WTC11 (cell line): ENCODE results near the gene TMEM207. TPM values are rescaled to one million over a fixed set of nuclear protein-coding genes. Genes with fewer than 3 reads are reported as not detected.

Source experiments
- ATAC-seq: fragments of 200-7000 bp; cut with Tn5 transposase; 2 replicates; pipeline ENCODE4 v1.10.0; 2021; ENCODE audit warnings: mild to moderate bottlenecking, moderate library complexity
- CTCF ChIA-PET: fragments of 300-600 bp; sonication (Branson Sonifier 250); formaldehyde crosslinking; loops from one replicate; lab custom pipeline; 2021; ENCODE audit warnings: antibody characterized with exemption; lab: Charles Lee
- POLR2A ChIA-PET: fragments of 350-600 bp; sonication (Branson Sonifier 250); formaldehyde crosslinking; loops from one replicate; lab custom pipeline; 2021; ENCODE audit warnings: antibody characterized with exemption; lab: Charles Lee
- DNase-seq: peaks from one replicate; pipeline ENCODE4 v3.0.0; 2021; ENCODE audit warnings: low spot score
- H3K27ac Mint-ChIP-seq: 2 replicates; pipeline ENCODE4 v1.8.0; 2021; ENCODE audit warnings: mixed read lengths
- H3K27me3 Mint-ChIP-seq: 2 replicates; pipeline ENCODE4 v1.8.0; 2021; ENCODE audit warnings: low read depth, mild to moderate bottlenecking, moderate library complexity, mixed read lengths
- H3K36me3 Mint-ChIP-seq: 2 replicates; pipeline ENCODE4 v1.8.0; 2021; ENCODE audit warnings: mixed read lengths
- H3K4me1 Mint-ChIP-seq: 2 replicates; pipeline ENCODE4 v1.8.0; 2022; ENCODE audit warnings: mixed read lengths
- H3K4me3 Mint-ChIP-seq: 2 replicates; pipeline ENCODE4 v1.8.0; 2021; ENCODE audit warnings: mild to moderate bottlenecking, moderate library complexity, mixed read lengths
- H3K9me3 Mint-ChIP-seq: 2 replicates; pipeline ENCODE4 v1.8.0; 2021; ENCODE audit warnings: mixed read lengths
- AFF4 ChIP-seq: sonication (generic); formaldehyde crosslinking; IDR thresholded peaks from 2 replicates; pipeline ENCODE4 v1.8.1; 2023; ENCODE audit warnings: mild to moderate bottlenecking, missing genetic modification reagents, borderline replicate concordance
- ATF1 ChIP-seq: sonication (generic); formaldehyde crosslinking; IDR thresholded peaks from 2 replicates; pipeline ENCODE4 v1.8.1; 2023; ENCODE audit warnings: mild to moderate bottlenecking, moderate library complexity, missing genetic modification reagents
- CBFB ChIP-seq: sonication (generic); formaldehyde crosslinking; IDR thresholded peaks from 2 replicates; pipeline ENCODE4 v1.8.1; 2022; ENCODE audit warnings: mild to moderate bottlenecking, low read depth, missing genetic modification reagents
- FOXP4 ChIP-seq: sonication (generic); formaldehyde crosslinking; IDR thresholded peaks from 2 replicates; pipeline ENCODE4 v1.8.0; 2022; ENCODE audit warnings: mild to moderate bottlenecking, missing genetic modification reagents
- PRDM15 ChIP-seq: sonication (generic); formaldehyde crosslinking; IDR thresholded peaks from 2 replicates; pipeline ENCODE4 v1.8.0; 2022; ENCODE audit warnings: missing genetic modification reagents
- SP1 ChIP-seq: sonication (generic); formaldehyde crosslinking; conservative IDR thresholded peaks from 2 replicates; pipeline ENCODE4 v1.8.1; 2022; ENCODE audit warnings: missing genetic modification reagents
- STAT6 ChIP-seq: sonication (generic); formaldehyde crosslinking; conservative IDR thresholded peaks from 2 replicates; pipeline ENCODE4 v1.8.1; 2023; ENCODE audit warnings: mild to moderate bottlenecking, low read depth, missing genetic modification reagents, moderate library complexity
- ZNF219 ChIP-seq: sonication (generic); formaldehyde crosslinking; IDR thresholded peaks from 2 replicates; pipeline ENCODE4 v1.8.0; 2023; ENCODE audit warnings: missing genetic modification reagents, mild to moderate bottlenecking, borderline replicate concordance
- ZNF281 ChIP-seq: sonication (generic); formaldehyde crosslinking; IDR thresholded peaks from 2 replicates; pipeline ENCODE4 v1.8.0; 2023; ENCODE audit warnings: mild to moderate bottlenecking, missing genetic modification reagents
- ZNF396 ChIP-seq: fragments of 250-450 bp; sonication (Bioruptor Pico); IDR thresholded peaks from 2 replicates; pipeline ENCODE4 v1.8.0; 2021; ENCODE audit warnings: mild to moderate bottlenecking, moderate library complexity, borderline replicate concordance
- ZSCAN18 ChIP-seq: fragments of 250-450 bp; sonication (Bioruptor Pico); IDR thresholded peaks from 2 replicates; pipeline ENCODE4 v2.1.2; 2022; ENCODE audit warnings: mild to moderate bottlenecking, moderate library complexity
- total RNA-seq: library from RNA; stranded (reverse); gene quantifications from 3 replicates; pipeline ENCODE4 v1.2.3, GENCODE V29; 2021
- TF ChIP-seq, protein P1 (sequence below): sonication (generic); formaldehyde crosslinking; conservative IDR thresholded peaks from 2 replicates; pipeline ENCODE4 v1.8.1; 2022; ENCODE audit warnings: mild to moderate bottlenecking, missing genetic modification reagents
- TF ChIP-seq, protein P2 (sequence below): sonication (generic); formaldehyde crosslinking; IDR thresholded peaks from 2 replicates; pipeline ENCODE4 v1.8.1; 2022; ENCODE audit warnings: low read depth, mild to moderate bottlenecking, moderate library complexity, missing genetic modification reagents, borderline replicate concordance
- TF ChIP-seq, protein P3 (sequence below): sonication (generic); formaldehyde crosslinking; IDR thresholded peaks from 2 replicates; pipeline ENCODE4 v1.8.1; 2023; ENCODE audit warnings: mild to moderate bottlenecking, missing genetic modification reagents, moderate library complexity

Gene TMEM207
- total RNA-seq, 1 experiment from 2014 or later: not detected

DNA sequence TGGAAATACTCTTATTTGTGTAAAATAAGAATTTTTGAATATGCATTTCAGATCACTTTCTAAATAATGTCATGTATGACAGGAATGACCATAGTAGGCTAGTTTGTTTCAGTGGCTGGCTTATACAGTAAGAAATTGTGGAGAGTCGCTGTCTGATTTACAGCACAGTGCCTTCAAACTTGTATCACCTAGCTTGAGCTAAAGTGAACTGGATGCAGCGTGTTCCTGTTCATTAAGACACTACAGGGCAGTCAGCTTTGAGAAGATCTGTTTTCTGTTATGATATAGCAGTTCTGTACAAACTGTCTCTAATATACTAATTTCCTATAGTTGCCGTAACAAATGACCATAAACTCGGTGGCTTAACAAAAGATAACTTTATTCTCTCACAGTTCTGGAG is 51.8 kb downstream of the TMEM207 start (continued):
- TF ChIP-seq, protein P1, sequence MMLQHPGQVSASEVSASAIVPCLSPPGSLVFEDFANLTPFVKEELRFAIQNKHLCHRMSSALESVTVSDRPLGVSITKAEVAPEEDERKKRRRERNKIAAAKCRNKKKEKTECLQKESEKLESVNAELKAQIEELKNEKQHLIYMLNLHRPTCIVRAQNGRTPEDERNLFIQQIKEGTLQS (CRISPR knock-in tag): no peak
- TF ChIP-seq AFF4 (CRISPR knock-in tag): no peak
- no peak for TF ChIP-seq SP1 (CRISPR knock-in tag)
- TF ChIP-seq ATF1 (CRISPR knock-in tag): no peak

GRCh38 chr3:190396001-190396400 is 53.7 kb downstream of the TMEM207 start:
- no peaks in the 10 kb centered on the region for H3K4me1 Mint-ChIP-seq
- DNase-seq: no peak
- no peak overlapping the region for H3K4me3 Mint-ChIP-seq
- no peaks in the 10 kb centered on the region for H3K27me3 Mint-ChIP-seq
- ChIA-PET POLR2A (no interaction called here), CTCF (no interaction called here)
- no peak for ATAC-seq
- H3K36me3 Mint-ChIP-seq: no peaks in the 10 kb centered on the region
- no peak overlapping the region for H3K27ac Mint-ChIP-seq
- H3K9me3 Mint-ChIP-seq: no peaks in the 10 kb centered on the region
- TF ChIP-seq SP1 (CRISPR knock-in tag) (no peak), PRDM15 (CRISPR knock-in tag) (no peak), ZSCAN18 (CRISPR knock-in tag) (no peak), FOXP4 (CRISPR knock-in tag) (no peak), ZNF281 (no peak), ZNF396 (CRISPR knock-in tag) (no peak), CBFB (CRISPR knock-in tag) (no peak), STAT6 (CRISPR knock-in tag) (no peak), ZNF219 (CRISPR knock-in tag) (no peak)
- TF ChIP-seq, protein P2, sequence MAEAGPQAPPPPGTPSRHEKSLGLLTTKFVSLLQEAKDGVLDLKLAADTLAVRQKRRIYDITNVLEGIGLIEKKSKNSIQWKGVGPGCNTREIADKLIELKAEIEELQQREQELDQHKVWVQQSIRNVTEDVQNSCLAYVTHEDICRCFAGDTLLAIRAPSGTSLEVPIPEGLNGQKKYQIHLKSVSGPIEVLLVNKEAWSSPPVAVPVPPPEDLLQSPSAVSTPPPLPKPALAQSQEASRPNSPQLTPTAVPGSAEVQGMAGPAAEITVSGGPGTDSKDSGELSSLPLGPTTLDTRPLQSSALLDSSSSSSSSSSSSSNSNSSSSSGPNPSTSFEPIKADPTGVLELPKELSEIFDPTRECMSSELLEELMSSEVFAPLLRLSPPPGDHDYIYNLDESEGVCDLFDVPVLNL (CRISPR knock-in tag): no peak
- TF ChIP-seq, protein P3, sequence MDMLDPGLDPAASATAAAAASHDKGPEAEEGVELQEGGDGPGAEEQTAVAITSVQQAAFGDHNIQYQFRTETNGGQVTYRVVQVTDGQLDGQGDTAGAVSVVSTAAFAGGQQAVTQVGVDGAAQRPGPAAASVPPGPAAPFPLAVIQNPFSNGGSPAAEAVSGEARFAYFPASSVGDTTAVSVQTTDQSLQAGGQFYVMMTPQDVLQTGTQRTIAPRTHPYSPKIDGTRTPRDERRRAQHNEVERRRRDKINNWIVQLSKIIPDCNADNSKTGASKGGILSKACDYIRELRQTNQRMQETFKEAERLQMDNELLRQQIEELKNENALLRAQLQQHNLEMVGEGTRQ (CRISPR knock-in tag): no peak
- TF ChIP-seq, protein P1 (CRISPR knock-in tag): no peak
